Stimulated activated CD4-positive, alpha-beta T cell treated with anti-CD3 and anti-CD28 coated beads, Interleukin-1b, Interleukin-23, amount 100 ng/mL, for 48 hours (primary cell): ENCODE results near the gene FBXO30.

ENCODE experiments used
- DNase-seq: peaks from one replicate; pipeline ENCODE4 v3.0.0-alpha.2; 2020

The FBXO30 gene

DNA sequence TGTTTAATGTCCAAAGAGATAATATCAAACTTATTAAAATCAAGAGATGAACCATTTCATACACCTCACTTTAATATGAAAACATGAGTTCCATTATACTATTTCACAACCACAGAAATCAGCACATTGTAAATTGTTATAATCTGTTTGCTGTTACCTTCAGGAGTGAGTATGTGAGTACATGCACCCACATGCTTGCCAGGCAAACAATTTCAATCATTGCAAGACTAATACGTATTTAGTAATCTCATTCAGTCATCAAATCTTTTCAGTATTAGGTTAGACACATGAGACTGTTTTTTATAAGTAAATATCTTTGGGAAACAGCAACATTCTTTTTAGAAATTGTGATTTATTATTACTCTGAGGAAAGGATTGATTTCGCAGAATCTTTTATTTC, 70.0 kb downstream of the FBXO30 start:
- no peak for DNase-seq
